ENCODE results near the gene GPLD1.
A peak's percentile ranks its signal among the peaks of the same experiment; 100 is the strongest.

The GPLD1 gene

GRCh38 chr6:24454452-24454851 is 34.9 kb downstream of the GPLD1 start:
- no peak overlapping the region for H3K27ac ChIP-seq
- no peak for TF ChIP-seq CTCF (IDR thresholded peaks at IDR 0.05)

GRCh38 chr6:24453921-24454320 is 35.5 kb downstream of the GPLD1 start:
- Histone ChIP-seq H3K4me3 (ENCODE audit: low read depth in 1 of 2, low read length in 1 of 2) (no peak overlapping the region), H3K27me3 (no peaks in the 10 kb centered on the region), H3K9me3 (no peaks in the 10 kb centered on the region), H3K4me1 (ENCODE audit: control insufficient read depth in 1 of 2, insufficient read depth in 1 of 2, low read depth in 1 of 2, low read length in 1 of 2) (peaks cover 12 to 14% of the 10 kb centered on the region in 2 experiments), H3K36me3 (no peaks in the 10 kb centered on the region), H3K27ac (no peak overlapping the region)
- no peak for TF ChIP-seq CTCF (IDR thresholded peaks at IDR 0.05)

More at GRCh38 chr6:24454452-24454851, 34.9 kb downstream of the GPLD1 start:
- Histone ChIP-seq H3K4me3 (ENCODE audit: low read depth in 1 of 2, low read length in 1 of 2) (no peak overlapping the region), H3K9me3 (no peaks in the 10 kb centered on the region), H3K4me1 (ENCODE audit: control insufficient read depth in 1 of 2, insufficient read depth in 1 of 2, low read depth in 1 of 2, low read length in 1 of 2) (peaks cover 9 to 11% of the 10 kb centered on the region in 2 experiments), H3K27me3 (no peaks in the 10 kb centered on the region), H3K36me3 (no peaks in the 10 kb centered on the region)

- TF ChIP-seq CTCF (IDR thresholded peaks at IDR 0.05): no peak
- H3K9me3 ChIP-seq: no peaks in the 10 kb centered on the region
- H3K27ac ChIP-seq: no peak overlapping the region
- no peaks in the 10 kb centered on the region for H3K27me3 ChIP-seq
- H3K4me3 ChIP-seq (ENCODE audit: low read depth in 1 of 2, low read length in 1 of 2): no peak overlapping the region
- peaks cover 26% of the 10 kb centered on the region in 2 experiments for H3K4me1 ChIP-seq (ENCODE audit: control insufficient read depth in 1 of 2, insufficient read depth in 1 of 2, low read depth in 1 of 2, low read length in 1 of 2)
- no peaks in the 10 kb centered on the region for H3K36me3 ChIP-seq
Measured at GRCh38 chr6:24451581-24452388, 37.6 kb downstream of the GPLD1 start.

- peak overlapping the region; percentile 75 for H3K27ac ChIP-seq
- TF ChIP-seq CTCF (IDR thresholded peaks at IDR 0.05): no peak
Measured at GRCh38 chr6:24448828-24449525, 40.4 kb downstream of the GPLD1 start.

GRCh38 chr6:24448396-24448795 is 41.0 kb downstream of the GPLD1 start:
- Histone ChIP-seq H3K9me3 (no peaks in the 10 kb centered on the region), H3K4me1 (ENCODE audit: control insufficient read depth in 1 of 2, insufficient read depth in 1 of 2, low read depth in 1 of 2, low read length in 1 of 2) (peaks cover 46 to 48% of the 10 kb centered on the region in 2 experiments), H3K36me3 (no peaks in the 10 kb centered on the region), H3K27me3 (no peaks in the 10 kb centered on the region), H3K4me3 (ENCODE audit: low read depth in 1 of 2, low read length in 1 of 2) (peak overlapping the region in 1 of 2 experiments; percentile 0), H3K27ac (peak overlapping the region; percentile 75)
- TF ChIP-seq CTCF (IDR thresholded peaks at IDR 0.05): no peak

More at GRCh38 chr6:24448828-24449525, 40.4 kb downstream of the GPLD1 start:
- peak overlapping the region in 1 of 2 experiments; percentile 0 for H3K4me3 ChIP-seq (ENCODE audit: low read depth in 1 of 2, low read length in 1 of 2)
- H3K4me1 ChIP-seq (ENCODE audit: control insufficient read depth in 1 of 2, insufficient read depth in 1 of 2, low read depth in 1 of 2, low read length in 1 of 2): peaks cover 46 to 48% of the 10 kb centered on the region in 2 experiments
- H3K36me3 ChIP-seq: no peaks in the 10 kb centered on the region
- no peaks in the 10 kb centered on the region for H3K9me3 ChIP-seq
- H3K27me3 ChIP-seq: no peaks in the 10 kb centered on the region
